ENCODE measurements around the gene TRAF3IP3.
A peak's percentile ranks its signal among the peaks of the same experiment; 100 is the strongest.

Gene TRAF3IP3

GRCh38 chr1:209755926-209756614 lies at the start of gene TRAF3IP3:
TRAF3IP3 (plus strand) TSS chr1:209756053; CDS start chr1:209760040, 3,987 bp downstream.
- peak in 13 of 56 donors; percentile 2 to 61 (median 15) for DNase-seq

- no peak for DNase-seq
Measured at GRCh38 chr1:209706622-209707021, 49.2 kb upstream of the TRAF3IP3 start.

GRCh38 chr1:209707308-209707707 lies 48.5 kb upstream of the TRAF3IP3 start:
- DNase-seq: no peak

- peak in 23 of 56 donors; percentile 2 to 70 (median 20) for DNase-seq
Measured at GRCh38 chr1:209708297-209708696, 47.6 kb upstream of the TRAF3IP3 start.

GRCh38 chr1:209710093-209710492 lies 45.8 kb upstream of the TRAF3IP3 start:
- DNase-seq: no peak

GRCh38 chr1:209710847-209711246 lies 45.0 kb upstream of the TRAF3IP3 start:
- no peak for DNase-seq

GRCh38 chr1:209714338-209714737 lies 41.5 kb upstream of the TRAF3IP3 start:
- DNase-seq: peak in 2 of 56 donors; percentile 17 to 20

GRCh38 chr1:209715314-209715713 lies 40.5 kb upstream of the TRAF3IP3 start:
- DNase-seq: no peak

GRCh38 chr1:209717818-209718217 lies 38.0 kb upstream of the TRAF3IP3 start:
- no peak for DNase-seq

GRCh38 chr1:209720326-209720725 lies 35.5 kb upstream of the TRAF3IP3 start:
- DNase-seq: no peak

- no peak for DNase-seq
Measured at GRCh38 chr1:209720826-209721225, 35.0 kb upstream of the TRAF3IP3 start.

- no peak for DNase-seq
Measured at GRCh38 chr1:209721323-209721722, 34.5 kb upstream of the TRAF3IP3 start.

GRCh38 chr1:209723265-209723664 lies 32.6 kb upstream of the TRAF3IP3 start:
- DNase-seq: no peak

GRCh38 chr1:209723756-209724693 lies 31.8 kb upstream of the TRAF3IP3 start:
- DNase-seq: no peak

- no peak for DNase-seq
Measured at GRCh38 chr1:209727286-209727685, 28.6 kb upstream of the TRAF3IP3 start.

GRCh38 chr1:209727785-209728184 lies 28.1 kb upstream of the TRAF3IP3 start:
- no peak for DNase-seq

GRCh38 chr1:209728466-209728865 lies 27.4 kb upstream of the TRAF3IP3 start:
- peak in 30 of 56 donors; percentile 4 to 74 (median 23) for DNase-seq

- DNase-seq: no peak
Measured at GRCh38 chr1:209729436-209729835, 26.4 kb upstream of the TRAF3IP3 start.

GRCh38 chr1:209732725-209733124 lies 23.1 kb upstream of the TRAF3IP3 start:
- DNase-seq: no peak

- no peak for DNase-seq
Measured at GRCh38 chr1:209733409-209734192, 22.3 kb upstream of the TRAF3IP3 start.

GRCh38 chr1:209736490-209737117 lies 19.2 kb upstream of the TRAF3IP3 start:
- no peak for DNase-seq
